HCT116 (cell line): ENCODE data around the gene DIP2A. TPM values are rescaled to one million over a fixed set of nuclear protein-coding genes. Genes with fewer than 3 reads are reported as not detected.

Experiments
- ATAC-seq: fragments of 200-7000 bp; cut with Tn5 transposase; 2 replicates; pipeline ENCODE4 v1.9.1; 2020; ENCODE audit warnings: mild to moderate bottlenecking, moderate library complexity
- Bru-seq: library from RNA; stranded (reverse); fragments of 400-500 nt; gene quantifications from one replicate; lab custom pipeline; 2021; lab: Mats Ljungman, UMichigan
- BruChase-seq, 2 experiments: library from RNA; stranded (reverse); fragments of 400-500 nt; gene quantifications; one replicate each; lab custom pipeline; 2021; lab: Mats Ljungman, UMichigan
- BruUV-seq: library from RNA; stranded (reverse); fragments of 400-500 nt; replicated peaks from 2 replicates; lab custom pipeline; 2021; lab: Mats Ljungman, UMichigan
- CTCF ChIA-PET: fragments of 300-600 bp; sonication (Branson Sonifier 250); formaldehyde crosslinking; loops from one replicate; lab custom pipeline; 2021; ENCODE audit warnings: antibody characterized with exemption; lab: Charles Lee
- POLR2A ChIA-PET: fragments of 300-600, 350-600 bp; sonication (Branson Sonifier 250); formaldehyde crosslinking; loops from one replicate; lab custom pipeline; 2021; ENCODE audit warnings: antibody characterized with exemption; lab: Charles Lee
- RAD21 ChIA-PET, 2 experiments: fragments of 300-600 bp; sonication (Branson Sonifier 250); formaldehyde crosslinking; loops; one replicate each; lab custom pipeline; 2023; ENCODE audit warnings: low total read pairs in 2 of 2; ENCODE audit not compliant: uncharacterized antibody in 2 of 2, unreplicated experiment in 2 of 2, low non-redundant PET in 1 of 2; lab: Charles Lee
- DNase-seq: peaks from one replicate; pipeline ENCODE4 v3.0.0-alpha.2; 2010; ENCODE audit warnings: low read depth, low spot score
- H2AFZ ChIP-seq: fragments of 200-600 bp; shearing (Covaris generic), sonication (generic); 2 replicates; pipeline ENCODE4 v1.6.1; 2017; ENCODE audit warnings: low read depth, mixed run types, mixed read lengths, antibody characterized with exemption, low read length; ENCODE audit not compliant: poor library complexity, severe bottlenecking
- H3K27ac ChIP-seq: 2 replicates; pipeline ENCODE4 v1.5.1; 2012; ENCODE audit warnings: low read depth, low read length
- H3K27me3 ChIP-seq: fragments of 200-600 bp; sonication (generic); 2 replicates; pipeline ENCODE4 v1.6.1; 2016; ENCODE audit warnings: mixed run types, low read length, mixed read lengths; ENCODE audit not compliant: insufficient read depth
- H3K36me3 ChIP-seq, 2 experiments: fragments of 200-500 bp in 1 of 2; fragments of 200-600 bp in 1 of 2; sonication (Bioruptor generic) in 1 of 2; sonication (generic) in 1 of 2; 2 replicates each; pipeline versions ENCODE4 v1.5.1 to v1.6.1; 2014 to 2016; ENCODE audit warnings: low read length in 2 of 2, inconsistent platforms in 1 of 2, mixed read lengths in 1 of 2, mixed run types in 1 of 2; ENCODE audit not compliant: insufficient read depth in 2 of 2, control insufficient read depth in 1 of 2
- H3K4me1 ChIP-seq, 2 experiments: fragments of 200-600 bp in 1 of 2; sonication (generic) in 1 of 2; 2 replicates each; pipeline versions ENCODE4 v1.5.1 to v1.6.1; 2012 to 2017; ENCODE audit warnings: low read length in 2 of 2, inconsistent platforms in 1 of 2, mild to moderate bottlenecking in 1 of 2, mixed read lengths in 1 of 2, mixed run types in 1 of 2, moderate library complexity in 1 of 2; ENCODE audit not compliant: insufficient read depth in 2 of 2, control insufficient read depth in 1 of 2
- H3K4me2 ChIP-seq: fragments of 200-600 bp; sonication (generic); 2 replicates; pipeline ENCODE4 v1.6.1; 2017; ENCODE audit warnings: mixed run types, low read length, mixed read lengths
- H3K4me3 ChIP-seq, 2 experiments: fragments of 200-600 bp in 1 of 2; sonication (generic) in 1 of 2; replicated peaks in 1 of 2; 2 replicates each; pipeline ENCODE4 v1.5.1; 2011 to 2016; ENCODE audit warnings: low read length in 2 of 2, control low read depth in 1 of 2, low read depth in 1 of 2, mild to moderate bottlenecking in 1 of 2, mixed read lengths in 1 of 2, mixed run types in 1 of 2
- H3K79me2 ChIP-seq: fragments of 200-600 bp; sonication (generic); 2 replicates; pipeline ENCODE4 v1.6.1; 2017; ENCODE audit warnings: mild to moderate bottlenecking, mixed run types, low read length, moderate library complexity, mixed read lengths; ENCODE audit not compliant: insufficient read depth
- H3K9ac ChIP-seq: fragments of 200-600 bp; sonication (generic); 2 replicates; pipeline ENCODE4 v1.6.1; 2016; ENCODE audit warnings: low read length, mixed read lengths
- H3K9me2 ChIP-seq: fragments of 200-600 bp; sonication (generic), shearing (Covaris generic); 2 replicates; pipeline ENCODE4 v1.6.1; 2017; ENCODE audit warnings: mixed run types, mild to moderate bottlenecking, moderate library complexity; ENCODE audit not compliant: insufficient read depth
- H3K9me3 ChIP-seq, 2 experiments: fragments of 200-500 bp in 1 of 2; fragments of 200-600 bp in 1 of 2; sonication (Bioruptor generic) in 1 of 2; sonication (generic) in 1 of 2; 2 replicates each; pipeline ENCODE4 v1.6.1; 2014 to 2017; ENCODE audit warnings: low read length in 2 of 2, mixed read lengths in 2 of 2, inconsistent platforms in 1 of 2, low read depth in 1 of 2, mild to moderate bottlenecking in 1 of 2, mixed run types in 1 of 2, moderate library complexity in 1 of 2; ENCODE audit not compliant: control insufficient read depth in 1 of 2, insufficient read depth in 1 of 2
- H4K20me1 ChIP-seq: fragments of 200-600 bp; sonication (generic), shearing (Covaris generic); 2 replicates; pipeline ENCODE4 v1.6.1; 2017; ENCODE audit warnings: mixed run types, mild to moderate bottlenecking, moderate library complexity; ENCODE audit not compliant: insufficient read depth
- CBX3 ChIP-seq: IDR thresholded peaks from 2 replicates; pipeline ENCODE4 v1.6.1; 2012; ENCODE audit warnings: low read depth
- POLR2A ChIP-seq: IDR thresholded peaks from 2 replicates; pipeline ENCODE4 v1.7.0; 2011; ENCODE audit warnings: borderline replicate concordance; ENCODE audit not compliant: insufficient read depth, insufficient read length; ENCODE audit errors: extremely low read depth
- POLR2AphosphoS5 ChIP-seq: IDR thresholded peaks from 2 replicates; pipeline ENCODE4 v1.6.1; 2011; ENCODE audit warnings: mild to moderate bottlenecking, low read depth, low read length, moderate library complexity
- SIN3A ChIP-seq: IDR thresholded peaks from 2 replicates; pipeline ENCODE4 v1.6.1; 2012; ENCODE audit warnings: low read depth
- ZFX ChIP-seq: fragments of 450-650 bp; IDR thresholded peaks from 2 replicates; pipeline ENCODE4 v1.6.1; 2017
- intact Hi-C: fragments of 100-400 bp; cut with micrococcal nuclease; formaldehyde crosslinking; loops from 2 replicates; pipeline ENCODE4 v1.10.0; 2022
- long read RNA-seq: library from polyadenylated mRNA; unstranded; transcript quantifications from one replicate; pipeline ENCODE4 v2.0.0, GENCODE V29; 2021; ENCODE audit not compliant: unreplicated experiment
- polyA plus RNA-seq: library from polyadenylated mRNA; unstranded; fragments of >200 nt; gene quantifications from 2 replicates; pipeline ENCODE4 v1.2.1, GENCODE V29; 2012; ENCODE audit warnings: missing spikeins
- total RNA-seq: library from RNA; stranded (reverse); gene quantifications from one replicate; pipeline ENCODE4 v1.2.1, GENCODE V29; 2021; ENCODE audit not compliant: unreplicated experiment

DIP2A gene, protein sequence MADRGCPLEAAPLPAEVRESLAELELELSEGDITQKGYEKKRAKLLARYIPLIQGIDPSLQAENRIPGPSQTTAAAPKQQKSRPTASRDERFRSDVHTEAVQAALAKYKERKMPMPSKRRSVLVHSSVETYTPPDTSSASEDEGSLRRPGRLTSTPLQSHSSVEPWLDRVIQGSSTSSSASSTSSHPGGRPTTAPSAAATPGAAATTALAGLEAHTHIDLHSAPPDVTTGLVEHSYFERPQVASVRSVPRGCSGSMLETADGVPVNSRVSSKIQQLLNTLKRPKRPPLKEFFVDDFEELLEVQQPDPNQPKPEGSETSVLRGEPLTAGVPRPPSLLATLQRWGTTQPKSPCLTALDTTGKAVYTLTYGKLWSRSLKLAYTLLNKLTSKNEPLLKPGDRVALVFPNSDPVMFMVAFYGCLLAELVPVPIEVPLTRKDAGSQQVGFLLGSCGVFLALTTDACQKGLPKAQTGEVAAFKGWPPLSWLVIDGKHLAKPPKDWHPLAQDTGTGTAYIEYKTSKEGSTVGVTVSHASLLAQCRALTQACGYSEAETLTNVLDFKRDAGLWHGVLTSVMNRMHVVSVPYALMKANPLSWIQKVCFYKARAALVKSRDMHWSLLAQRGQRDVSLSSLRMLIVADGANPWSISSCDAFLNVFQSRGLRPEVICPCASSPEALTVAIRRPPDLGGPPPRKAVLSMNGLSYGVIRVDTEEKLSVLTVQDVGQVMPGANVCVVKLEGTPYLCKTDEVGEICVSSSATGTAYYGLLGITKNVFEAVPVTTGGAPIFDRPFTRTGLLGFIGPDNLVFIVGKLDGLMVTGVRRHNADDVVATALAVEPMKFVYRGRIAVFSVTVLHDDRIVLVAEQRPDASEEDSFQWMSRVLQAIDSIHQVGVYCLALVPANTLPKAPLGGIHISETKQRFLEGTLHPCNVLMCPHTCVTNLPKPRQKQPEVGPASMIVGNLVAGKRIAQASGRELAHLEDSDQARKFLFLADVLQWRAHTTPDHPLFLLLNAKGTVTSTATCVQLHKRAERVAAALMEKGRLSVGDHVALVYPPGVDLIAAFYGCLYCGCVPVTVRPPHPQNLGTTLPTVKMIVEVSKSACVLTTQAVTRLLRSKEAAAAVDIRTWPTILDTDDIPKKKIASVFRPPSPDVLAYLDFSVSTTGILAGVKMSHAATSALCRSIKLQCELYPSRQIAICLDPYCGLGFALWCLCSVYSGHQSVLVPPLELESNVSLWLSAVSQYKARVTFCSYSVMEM (N-terminal part only)
- total RNA-seq (39.9 TPM), Bru-seq, nascent RNA (percentile 67 among the genes with signal in this experiment), BruChase-seq, experiment 1, labeled RNA remaining after a 6-hour chase (percentile 75 among the genes with signal in this experiment), BruChase-seq, experiment 2, labeled RNA remaining after a 2-hour chase (percentile 76 among the genes with signal in this experiment)
- 23.9 and 28.0 TPM in 2 replicates for polyA plus RNA-seq
- long read RNA-seq, transcript DIP2A-203 (21 exons, 2,760 nt): major isoform, 6 of 59 reads
- long read RNA-seq, partial matches to known transcripts: 27 of 59 reads
- long read RNA-seq, other reads (novel, unspliced or antisense): 24 of 59 reads

DNA sequence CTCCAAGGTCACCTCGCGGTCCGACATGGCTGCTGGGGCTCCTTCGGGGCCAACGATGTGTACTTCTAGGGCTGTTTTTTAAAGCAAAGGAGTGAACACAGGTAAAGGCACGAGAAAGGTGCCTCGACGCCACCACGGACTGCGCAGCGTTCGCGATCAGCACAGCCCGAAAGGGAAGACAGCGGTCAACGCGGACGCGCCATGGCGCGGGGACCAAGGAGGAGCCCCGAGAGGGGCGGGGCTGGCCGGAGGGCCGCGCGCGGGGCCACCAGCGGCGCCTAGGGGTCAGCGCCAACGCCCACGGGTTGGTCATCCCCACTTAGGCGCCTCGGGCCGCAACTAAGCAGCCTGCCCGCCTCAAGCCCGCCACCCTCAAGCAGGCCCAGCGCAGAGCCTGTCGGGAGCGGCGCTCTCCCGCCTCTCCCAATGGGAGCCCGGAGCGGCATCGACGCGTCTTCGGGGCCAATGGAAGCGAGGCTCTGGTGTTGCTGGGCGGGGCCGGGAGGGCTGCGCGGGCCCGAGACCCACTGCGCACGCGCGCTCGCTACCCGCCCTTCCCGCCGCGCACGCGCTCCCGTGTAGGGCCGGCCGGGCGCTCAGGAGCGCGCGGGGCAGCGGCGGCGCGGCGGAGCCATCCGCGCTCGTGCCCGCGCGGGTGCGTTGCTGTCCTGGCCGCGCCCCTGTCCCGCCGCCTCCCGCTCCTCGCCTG, at the start of gene DIP2A:
Gene DIP2A (plus strand): TSS at position 577 of the 709 bp plus-strand sequence. CDS start 241 bp downstream, outside the sequence.
- POLR2A ChIA-PET: no interaction called here
- no peaks in the 10 kb centered on the region for H3K27me3 ChIP-seq

More for the DNA sequence above, at the start of gene DIP2A:
- Histone ChIP-seq H3K79me2 (peaks cover 59% of the 10 kb centered on the region), H3K9me2 (no peaks in the 10 kb centered on the region), H3K27ac (peak within 1 kb of the TSS; percentile 95), H3K9ac (peak within 1 kb of the TSS; percentile 99), H2AFZ (no peak within 1 kb of the TSS), H3K4me3 (peak within 1 kb of the TSS; percentile 74 to 82), H3K9me3 (no peaks in the 10 kb centered on the region), H3K36me3 (no peaks in the 10 kb centered on the region; a peak in 1 of 4 replicates), H3K4me2 (peak within 1 kb of the TSS; percentile 95), H3K4me1 (peaks cover 26 to 40% of the 10 kb centered on the region in 2 experiments), H4K20me1 (no peaks in the 10 kb centered on the region)
- RAD21 ChIA-PET: no interaction called here
- DNase-seq: peak; percentile 91
- TF ChIP-seq CBX3 (no peak), POLR2A (peak; percentile 85), ZFX (peak; percentile 89), SIN3A (no peak), POLR2AphosphoS5 (peak; percentile 85)
- CTCF ChIA-PET: interaction anchor here (1.0 kb wide), 1 partner anchor 181 kb away, joined by 5 read pairs; no protein-coding TSS in a partner anchor
- no TSS peak for BruUV-seq
- ATAC-seq: peak; percentile 97
- intact Hi-C loops: loop anchor here (5.0 kb wide), 1 partner anchor 131 kb away; a partner anchor contains a TSS
